Rectal smooth muscle tissue (tissue), 1 donor: ENCODE measurements around the gene SGCG.
"Not testable (repeated sequence)": the region's sequence is repeated elsewhere in the genome, so short reads cannot be mapped to it uniquely, and the experiment has no call there.

Experiments used
- H3K27ac ChIP-seq: one replicate; pipeline ENCODE4 v1.7.0; 2013; ENCODE audit warnings: low read depth, low read length, inconsistent platforms
- H3K27me3 ChIP-seq: one replicate; pipeline ENCODE4 v1.7.0; 2013; ENCODE audit warnings: low read length; ENCODE audit not compliant: control insufficient read depth, insufficient read depth
- H3K36me3 ChIP-seq: one replicate; pipeline ENCODE4 v1.7.0; 2013; ENCODE audit warnings: low read length; ENCODE audit not compliant: control insufficient read depth, insufficient read depth
- H3K4me1 ChIP-seq: one replicate; pipeline ENCODE4 v1.7.0; 2013; ENCODE audit warnings: low read length; ENCODE audit not compliant: control insufficient read depth, insufficient read depth
- H3K4me3 ChIP-seq: one replicate; pipeline ENCODE4 v1.7.0; 2013; ENCODE audit warnings: low read length
- H3K9ac ChIP-seq: one replicate; pipeline ENCODE4 v1.7.0; 2013; ENCODE audit warnings: low read length

Gene SGCG, protein sequence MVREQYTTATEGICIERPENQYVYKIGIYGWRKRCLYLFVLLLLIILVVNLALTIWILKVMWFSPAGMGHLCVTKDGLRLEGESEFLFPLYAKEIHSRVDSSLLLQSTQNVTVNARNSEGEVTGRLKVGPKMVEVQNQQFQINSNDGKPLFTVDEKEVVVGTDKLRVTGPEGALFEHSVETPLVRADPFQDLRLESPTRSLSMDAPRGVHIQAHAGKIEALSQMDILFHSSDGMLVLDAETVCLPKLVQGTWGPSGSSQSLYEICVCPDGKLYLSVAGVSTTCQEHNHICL

DNA sequence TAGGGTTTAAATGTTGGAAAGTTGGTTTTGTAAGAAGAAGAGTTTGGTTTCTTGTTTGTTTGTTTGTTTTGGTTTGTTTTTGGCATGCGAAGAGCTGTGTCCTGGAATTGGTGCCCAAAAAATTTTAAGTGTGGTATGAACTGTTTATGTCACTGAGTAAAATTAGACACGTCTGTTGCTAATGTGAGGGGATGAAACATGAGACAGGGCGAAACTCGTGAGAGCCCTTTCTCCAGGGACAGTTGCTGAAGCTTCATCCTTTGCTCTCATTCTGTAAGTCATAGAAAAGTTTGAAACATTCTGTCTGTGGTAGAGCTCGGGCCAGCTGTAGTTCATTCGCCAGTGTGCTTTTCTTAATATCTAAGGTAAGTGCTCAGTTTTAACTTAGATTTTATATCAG is at the start of gene SGCG:
TSS of gene SGCG (plus strand) at position 269 of the 400 bp plus-strand sequence. CDS start 22,716 bp downstream, outside the sequence.
- no peak within 1 kb of the TSS for H3K27ac ChIP-seq
- H3K36me3 ChIP-seq: no peaks in the 10 kb centered on the region
- no peak within 1 kb of the TSS for H3K9ac ChIP-seq
- H3K4me3 ChIP-seq: no peak within 1 kb of the TSS
- no peaks in the 10 kb centered on the region for H3K4me1 ChIP-seq
- H3K27me3 ChIP-seq: no peaks in the 10 kb centered on the region

DNA sequence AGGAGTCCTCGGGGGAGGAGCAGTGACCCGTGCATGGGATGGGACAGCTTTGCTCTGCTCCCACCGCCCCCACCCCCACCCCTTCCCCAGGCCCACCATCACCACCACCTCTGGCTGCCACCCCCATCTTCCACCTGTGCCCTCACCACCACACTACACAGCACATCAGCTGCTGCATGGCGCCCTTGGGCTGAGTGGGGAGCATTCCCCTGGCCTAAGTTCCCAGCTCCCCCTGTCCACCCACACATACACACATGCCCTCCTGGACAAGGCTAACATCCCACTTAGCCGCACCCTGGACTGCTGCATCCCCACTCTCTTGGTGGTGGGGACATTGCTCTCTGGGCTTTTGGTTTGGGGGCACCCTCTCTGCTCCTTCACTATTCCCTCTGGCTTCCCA is 46.2 kb upstream of the SGCG start:
- no peaks in the 10 kb centered on the region for H3K4me1 ChIP-seq
- no peak overlapping the region for H3K9ac ChIP-seq
- H3K27ac ChIP-seq: no peak overlapping the region
- no peaks in the 10 kb centered on the region for H3K36me3 ChIP-seq
- no peak overlapping the region for H3K4me3 ChIP-seq
- no peaks in the 10 kb centered on the region for H3K27me3 ChIP-seq

DNA sequence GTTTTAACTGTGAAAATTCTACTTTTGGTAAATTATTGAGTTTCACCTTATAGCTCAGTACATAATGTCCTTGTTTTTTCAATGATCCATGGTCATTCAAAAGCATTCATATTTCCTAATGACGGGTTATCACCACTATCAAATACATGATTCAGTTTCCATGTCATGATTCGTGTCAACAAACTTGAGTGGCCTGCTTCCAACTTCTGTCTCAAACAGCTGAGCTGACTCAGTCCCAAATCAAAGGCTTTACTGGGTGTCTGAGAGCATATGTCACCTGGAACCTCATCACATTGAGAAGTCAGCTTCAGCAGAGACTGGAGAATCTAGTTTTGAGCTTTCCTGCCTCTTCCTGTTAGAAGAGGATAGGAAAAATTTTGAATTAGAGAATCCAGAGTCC is 40.3 kb upstream of the SGCG start:
- no peaks in the 10 kb centered on the region for H3K36me3 ChIP-seq
- H3K9ac ChIP-seq: no peak overlapping the region
- H3K27me3 ChIP-seq: no peaks in the 10 kb centered on the region
- H3K27ac ChIP-seq: no peak overlapping the region
- no peaks in the 10 kb centered on the region for H3K4me1 ChIP-seq
- no peak overlapping the region for H3K4me3 ChIP-seq

DNA sequence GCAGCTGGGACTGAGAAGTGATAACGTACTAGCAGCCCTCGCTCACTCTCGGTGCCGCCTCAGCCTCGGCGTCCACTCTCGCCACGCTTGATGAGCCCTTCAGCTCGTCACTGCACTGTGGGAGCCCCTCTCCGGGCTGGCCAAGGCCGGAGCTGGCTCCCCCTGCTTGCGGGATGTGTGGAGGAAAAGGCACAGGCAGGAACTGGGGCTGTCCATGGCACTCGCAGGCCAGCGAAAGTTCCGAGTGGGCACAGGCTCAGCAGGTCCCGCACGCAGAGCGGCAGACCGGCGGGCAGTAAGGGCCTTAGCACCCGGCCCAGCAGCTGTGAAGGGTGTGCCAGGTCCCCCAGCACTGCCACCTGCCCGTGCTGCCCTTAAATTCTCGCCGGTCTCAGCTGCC is 38.8 kb upstream of the SGCG start:
- Histone ChIP-seq H3K36me3 (no peaks in the 10 kb centered on the region), H3K27me3 (no peaks in the 10 kb centered on the region), H3K4me1 (no peaks in the 10 kb centered on the region), H3K4me3 (no peak overlapping the region), H3K9ac (no peak overlapping the region), H3K27ac (no peak overlapping the region)

DNA sequence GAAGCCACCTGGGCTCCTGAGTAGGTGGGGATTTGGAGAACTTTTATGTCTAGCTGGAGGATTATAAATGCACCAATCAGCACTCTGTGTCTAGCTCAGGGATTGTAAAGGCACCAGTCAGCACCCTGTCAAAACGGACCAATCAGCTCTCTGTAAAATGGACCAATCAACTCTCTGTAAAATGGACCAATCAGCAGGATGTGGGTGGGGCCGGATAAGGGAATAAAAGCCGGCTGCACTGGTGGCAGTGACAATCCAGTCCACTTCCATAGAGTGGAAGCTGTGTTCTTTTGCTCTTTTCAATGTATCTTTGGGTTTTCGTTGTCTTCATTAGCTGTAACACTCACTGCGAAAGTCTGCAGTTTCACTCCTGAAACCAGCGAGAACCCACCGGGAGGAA is 38.2 kb upstream of the SGCG start:
- not testable (repeated sequence) for H3K27me3 ChIP-seq, H3K9ac ChIP-seq, H3K36me3 ChIP-seq

DNA sequence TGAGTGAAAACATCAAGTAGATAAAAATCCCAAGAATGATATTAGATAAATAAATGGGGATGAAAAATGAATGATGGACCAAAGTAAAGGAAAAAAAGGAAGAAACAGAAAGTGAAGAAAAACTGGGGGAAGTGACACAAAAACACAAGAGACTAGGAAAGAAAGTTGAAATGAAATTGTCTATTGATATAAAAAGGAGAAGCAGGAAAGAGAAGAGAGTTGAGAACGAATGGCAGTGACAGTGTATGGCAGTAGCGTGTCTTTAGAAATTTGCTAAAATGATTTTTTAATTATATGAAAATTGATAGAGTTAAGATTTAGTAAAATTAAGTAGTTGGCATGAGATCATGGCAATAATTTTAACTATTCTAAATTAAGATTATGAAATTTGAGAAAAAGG is 36.3 kb upstream of the SGCG start:
- Histone ChIP-seq H3K27ac (no peak overlapping the region), H3K36me3 (no peaks in the 10 kb centered on the region), H3K4me1 (no peaks in the 10 kb centered on the region), H3K9ac (no peak overlapping the region), H3K4me3 (no peak overlapping the region), H3K27me3 (no peaks in the 10 kb centered on the region)

More for the DNA sequence above, 38.2 kb upstream of the SGCG start:
- not testable (repeated sequence) for H3K4me1 ChIP-seq, H3K4me3 ChIP-seq, H3K27ac ChIP-seq

DNA sequence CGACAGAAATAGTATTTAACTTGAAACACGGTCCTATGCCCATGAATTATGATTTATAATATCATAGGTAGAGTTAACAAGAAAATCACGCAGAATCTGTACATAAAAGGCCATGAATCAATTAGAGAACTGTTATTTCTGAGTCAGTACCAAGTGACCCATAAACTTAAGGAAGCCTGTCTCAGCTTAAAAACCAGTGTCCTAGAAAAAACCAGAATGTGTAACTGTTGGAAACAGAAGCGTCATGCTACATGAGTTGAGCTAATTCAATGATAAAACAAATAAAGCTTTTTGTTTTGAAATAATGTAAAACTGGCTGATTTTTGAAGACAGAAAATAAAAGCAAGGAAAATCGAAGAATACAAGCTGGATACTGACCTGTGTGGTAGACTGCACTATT is 34.8 kb upstream of the SGCG start:
- Histone ChIP-seq H3K27me3 (no peaks in the 10 kb centered on the region), H3K4me1 (no peaks in the 10 kb centered on the region), H3K4me3 (no peak overlapping the region), H3K27ac (no peak overlapping the region), H3K9ac (no peak overlapping the region), H3K36me3 (no peaks in the 10 kb centered on the region)

DNA sequence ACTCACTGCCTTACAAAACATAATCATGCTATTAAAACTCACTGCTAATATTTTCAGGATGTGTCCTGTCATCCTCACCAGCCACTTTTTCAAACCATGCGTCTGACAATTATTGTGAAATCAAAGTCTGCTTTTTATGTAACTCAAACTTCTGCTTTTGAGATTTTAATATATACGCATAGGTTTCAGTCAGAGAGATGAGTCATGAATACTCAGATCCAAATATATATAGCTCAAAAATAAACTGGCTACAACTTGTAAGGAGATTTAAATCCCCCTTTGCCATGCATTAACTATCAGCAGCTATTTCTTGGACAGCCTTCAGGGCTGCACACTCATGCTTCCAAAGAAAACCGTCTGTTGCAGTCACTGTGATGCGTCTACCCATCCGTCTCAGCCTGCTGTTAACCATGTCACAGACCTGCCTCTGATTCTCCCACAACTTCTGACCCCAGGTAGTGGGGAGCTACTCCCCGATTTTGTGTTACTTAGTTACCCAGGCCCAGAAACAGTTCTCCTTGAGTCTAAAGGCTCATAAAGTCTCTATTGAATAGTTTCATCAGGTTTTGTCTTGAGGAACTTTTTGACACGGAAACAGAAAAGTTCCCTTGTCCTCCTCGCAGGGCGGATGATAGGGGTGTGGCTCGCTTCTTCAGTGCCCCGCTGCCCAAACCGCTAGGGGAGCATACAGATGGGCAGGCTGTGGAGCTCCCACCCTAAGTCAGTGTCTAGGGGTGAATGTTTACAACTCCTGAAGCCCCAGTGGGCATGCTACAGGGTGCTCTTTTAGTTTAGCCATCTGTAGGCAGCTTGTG is 33.8 kb upstream of the SGCG start:
- Histone ChIP-seq H3K36me3 (no peaks in the 10 kb centered on the region), H3K27ac (no peak overlapping the region), H3K4me3 (no peak overlapping the region), H3K27me3 (no peaks in the 10 kb centered on the region), H3K4me1 (no peaks in the 10 kb centered on the region), H3K9ac (no peak overlapping the region)

DNA sequence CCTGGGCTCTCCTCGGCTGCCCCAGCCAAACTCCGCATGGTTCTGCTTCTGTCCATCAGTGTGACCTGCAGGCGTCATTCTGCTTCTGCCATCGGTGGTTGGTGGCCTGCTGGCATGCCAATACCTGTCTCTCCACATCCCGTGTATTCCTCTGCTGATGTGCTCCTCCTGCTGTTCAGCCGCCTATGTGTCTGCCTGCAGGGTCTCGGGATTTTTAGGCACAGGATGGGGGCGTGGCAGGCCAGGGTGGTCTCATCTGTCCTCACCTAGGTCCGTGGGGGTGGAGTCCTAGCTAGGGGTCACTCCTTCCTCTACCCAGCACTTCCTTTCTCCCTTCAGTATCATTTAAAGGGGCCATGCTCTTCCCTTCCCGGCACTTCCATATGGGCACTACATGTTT is 33.0 kb upstream of the SGCG start:
- Histone ChIP-seq H3K27ac (no peak overlapping the region), H3K27me3 (no peaks in the 10 kb centered on the region)

DNA sequence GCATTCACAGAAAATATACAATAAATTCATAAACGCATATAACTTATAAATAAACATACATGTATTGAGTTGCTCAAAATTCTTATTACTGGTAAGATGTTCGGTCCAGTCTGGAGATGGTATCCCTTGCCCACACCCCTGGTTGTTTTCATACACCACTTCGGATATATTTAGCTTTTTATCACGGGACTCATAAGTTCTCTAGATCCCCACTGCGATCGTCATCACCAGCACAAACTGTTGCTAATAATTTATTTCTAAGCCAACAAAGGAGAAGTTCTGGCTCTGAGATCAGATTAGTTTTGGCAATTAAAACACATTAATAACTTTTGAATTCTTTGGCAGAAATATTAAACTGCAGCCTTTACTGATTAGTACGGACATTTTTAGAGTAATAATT is 23.0 kb upstream of the SGCG start:
- Histone ChIP-seq H3K27ac (no peak overlapping the region), H3K4me1 (no peaks in the 10 kb centered on the region)

More for the DNA sequence above, 33.0 kb upstream of the SGCG start:
- H3K4me3 ChIP-seq: no peak overlapping the region
- no peaks in the 10 kb centered on the region for H3K4me1 ChIP-seq
- H3K36me3 ChIP-seq: no peaks in the 10 kb centered on the region
- H3K9ac ChIP-seq: no peak overlapping the region

DNA sequence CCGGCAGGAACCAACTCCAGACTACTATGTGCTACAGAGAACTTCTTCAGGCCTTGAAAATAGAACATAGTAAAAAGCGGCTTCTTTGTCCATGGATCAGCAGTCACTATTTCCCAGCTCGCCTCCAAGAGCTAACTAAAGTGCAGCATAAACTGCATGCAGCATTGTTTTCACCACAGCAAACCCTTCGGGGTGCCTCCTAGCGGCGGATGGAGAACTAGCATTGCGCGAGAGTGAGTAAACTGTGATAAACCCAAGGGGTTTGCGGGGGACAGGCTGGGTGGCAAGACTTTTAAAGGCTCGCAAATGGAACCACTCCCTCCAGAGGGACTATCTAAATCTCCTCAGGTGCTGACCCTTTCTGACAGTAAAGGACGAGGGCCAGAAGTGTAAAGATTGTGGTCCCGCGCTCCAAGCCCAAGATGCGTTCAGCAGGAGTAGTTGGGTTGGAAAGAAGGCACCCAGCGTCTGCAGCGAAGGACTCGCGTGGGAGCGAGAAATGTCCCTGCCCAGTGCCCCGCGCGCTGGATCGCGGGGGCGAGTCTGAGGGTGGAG is 21.5 kb upstream of the SGCG start:
- H3K27ac ChIP-seq: no peak overlapping the region
- no peak overlapping the region for H3K9ac ChIP-seq
- H3K27me3 ChIP-seq: peaks cover 11% of the 10 kb centered on the region
- peak overlapping the region; percentile 8 for H3K4me3 ChIP-seq
- H3K36me3 ChIP-seq: no peaks in the 10 kb centered on the region
- H3K4me1 ChIP-seq: no peaks in the 10 kb centered on the region

More for the DNA sequence above, 23.0 kb upstream of the SGCG start:
- no peaks in the 10 kb centered on the region for H3K36me3 ChIP-seq
- H3K9ac ChIP-seq: no peak overlapping the region
- peaks cover 11% of the 10 kb centered on the region for H3K27me3 ChIP-seq
- no peak overlapping the region for H3K4me3 ChIP-seq

DNA sequence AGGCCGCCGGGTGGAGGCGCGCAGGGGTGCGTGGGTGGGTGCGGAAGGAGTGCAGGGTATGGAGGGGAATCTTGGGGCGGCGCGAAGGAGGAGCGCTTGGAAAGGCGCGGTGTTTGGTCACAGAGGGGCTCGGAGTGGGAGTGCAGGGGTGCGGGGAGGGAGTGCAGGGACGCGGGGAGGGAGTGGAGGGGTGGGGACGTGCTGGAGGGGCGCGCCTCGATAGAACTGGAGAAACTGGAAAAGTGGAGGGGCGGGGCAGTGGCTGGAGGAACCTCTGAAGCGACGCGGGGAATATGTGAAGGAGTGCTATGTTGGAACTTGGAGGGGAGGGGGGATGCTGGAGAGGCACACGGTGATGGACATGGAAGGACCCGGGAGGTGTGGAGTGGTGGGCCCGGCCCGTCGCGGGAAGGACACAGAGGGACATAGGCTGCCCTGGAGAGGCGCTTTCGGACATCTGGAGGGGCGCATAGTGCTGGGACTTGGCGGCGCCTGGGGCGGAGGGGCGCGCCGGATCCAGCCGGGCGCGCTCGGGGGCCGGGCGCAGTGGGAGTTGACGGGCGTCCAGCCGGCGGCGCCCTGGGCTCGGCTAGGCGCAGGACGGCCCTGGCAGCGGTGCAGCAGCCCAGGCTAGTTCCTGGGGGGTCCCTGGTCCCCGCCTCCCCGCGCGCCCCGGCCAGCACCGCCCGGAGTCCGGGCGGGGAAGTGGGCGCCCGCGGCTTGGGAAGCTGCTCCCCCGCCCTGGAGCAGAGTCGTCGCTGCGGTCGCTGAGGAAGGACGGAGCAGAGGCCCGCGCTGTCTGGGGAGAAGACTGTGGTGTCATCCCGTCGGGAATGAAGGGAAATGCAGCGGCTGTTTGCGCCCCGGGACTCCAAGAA is 20.8 kb upstream of the SGCG start:
- no peak overlapping the region for H3K27ac ChIP-seq
- no peaks in the 10 kb centered on the region for H3K4me1 ChIP-seq
- no peak overlapping the region for H3K9ac ChIP-seq
- no peaks in the 10 kb centered on the region for H3K36me3 ChIP-seq
- peak overlapping the region; percentile 42 for H3K4me3 ChIP-seq
- peaks cover 11% of the 10 kb centered on the region for H3K27me3 ChIP-seq
